Endometrial microvascular endothelial cells (primary cell): ENCODE data around the gene SERGEF. TPM values are rescaled to one million over a fixed set of nuclear protein-coding genes. Genes with fewer than 3 reads are reported as not detected.

Experiments used
- in situ Hi-C: cut with HindIII; loops from 2 replicates; pipeline ENCODE4 v1.10.0; 2017; ENCODE audit warnings: low sequenced_read_pairs, low pct_unique_long_range_greater_than_20kb; ENCODE audit errors: inconsistent ontology term
- total RNA-seq: library from RNA; depleted of rRNA; stranded (reverse); fragments of >200 nt; gene quantifications from one replicate; pipeline ENCODE4 v1.2.3, GENCODE V29; 2015; ENCODE audit errors: inconsistent ontology term

The SERGEF gene
- total RNA-seq, 1 donor from 2014 or later = 18.5 TPM

DNA sequence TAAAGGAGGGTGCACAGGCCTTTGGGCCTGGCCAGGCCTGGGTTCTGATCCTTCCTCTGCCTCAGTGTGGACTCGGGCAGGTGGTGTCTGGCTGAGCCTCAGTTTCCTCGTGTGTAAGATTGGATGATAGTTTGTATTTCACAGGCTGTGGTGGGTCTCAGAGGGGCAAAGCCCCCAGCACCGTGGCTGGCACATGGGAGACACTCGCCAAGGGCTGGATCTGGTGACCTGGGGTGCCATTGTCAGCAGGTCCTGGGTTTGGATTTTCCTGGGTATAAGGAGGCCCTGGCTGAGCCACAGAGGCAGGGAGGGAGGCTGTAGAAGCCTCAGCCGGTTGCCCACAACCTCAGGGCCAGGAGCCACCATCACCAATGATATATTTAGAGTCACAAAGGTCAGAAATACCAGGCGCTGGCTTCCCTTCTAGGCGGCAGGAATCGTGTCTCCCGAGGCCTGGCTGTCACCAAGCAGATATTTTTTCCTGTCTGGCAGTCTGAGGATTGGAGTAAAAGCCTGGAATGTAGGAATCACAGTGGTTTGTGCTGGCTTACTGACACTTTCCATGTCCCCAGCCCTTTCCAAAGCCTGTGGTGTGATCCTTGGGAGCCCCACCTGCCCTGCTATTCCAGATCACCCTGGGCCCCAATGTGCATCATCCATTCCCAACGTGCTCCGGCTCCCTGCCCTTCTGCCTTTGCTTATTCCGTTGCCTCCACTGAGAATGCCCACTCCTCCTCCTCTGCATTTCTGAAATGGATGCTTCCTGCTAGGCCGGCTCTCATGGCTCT, 262.6 kb downstream of the SERGEF start:
- in situ Hi-C loops = no loop called here

DNA sequence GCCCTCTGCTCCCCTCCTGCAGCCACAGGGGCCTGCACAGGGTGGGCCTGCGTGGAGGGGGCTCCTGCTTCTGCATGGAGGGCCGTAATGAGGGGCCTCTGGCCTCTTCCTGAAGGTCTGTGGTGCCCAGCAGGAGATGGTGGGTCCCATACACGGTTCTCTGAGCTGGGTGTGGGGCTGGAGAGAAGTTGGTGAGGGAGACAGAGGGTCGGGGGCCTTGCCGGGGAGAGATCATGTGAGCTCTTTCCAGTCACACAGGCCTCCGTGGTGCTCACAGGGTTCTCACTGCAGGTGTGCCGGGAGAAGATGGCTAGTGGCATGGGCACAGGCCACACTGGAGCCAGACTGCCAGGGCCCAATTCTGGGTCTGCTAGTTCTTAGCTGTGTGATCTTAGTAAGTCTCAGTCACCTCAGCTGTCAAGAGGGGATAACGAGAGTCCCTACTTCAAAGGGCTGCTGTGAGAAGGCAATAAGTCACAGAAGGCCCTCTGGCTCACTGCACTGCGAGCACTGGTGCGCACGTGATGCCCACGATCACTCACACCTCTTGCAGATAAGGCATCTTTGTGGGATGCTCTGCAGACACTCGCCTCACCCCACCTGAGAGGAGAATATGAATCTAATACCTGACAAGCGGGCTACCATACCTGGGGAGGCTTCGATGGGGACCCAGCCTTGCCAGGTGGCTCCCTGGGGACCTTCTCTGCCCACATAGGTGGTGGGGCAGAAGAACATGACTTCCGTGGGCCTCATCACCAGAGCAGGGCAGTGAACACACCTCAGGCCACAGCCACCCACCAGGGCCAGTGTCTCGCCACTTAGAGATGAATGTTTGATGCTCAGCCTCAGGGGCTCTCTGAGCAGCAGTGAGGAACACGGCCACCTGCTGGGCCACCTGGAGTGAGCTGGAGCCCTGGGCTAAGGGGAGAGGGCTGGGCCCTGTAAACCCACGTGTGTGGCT, 263.8 kb downstream of the SERGEF start:
- in situ Hi-C loops = loop anchor here (25.0 kb wide), 1 partner anchor 238 kb away; no protein-coding TSS in a partner anchor

DNA sequence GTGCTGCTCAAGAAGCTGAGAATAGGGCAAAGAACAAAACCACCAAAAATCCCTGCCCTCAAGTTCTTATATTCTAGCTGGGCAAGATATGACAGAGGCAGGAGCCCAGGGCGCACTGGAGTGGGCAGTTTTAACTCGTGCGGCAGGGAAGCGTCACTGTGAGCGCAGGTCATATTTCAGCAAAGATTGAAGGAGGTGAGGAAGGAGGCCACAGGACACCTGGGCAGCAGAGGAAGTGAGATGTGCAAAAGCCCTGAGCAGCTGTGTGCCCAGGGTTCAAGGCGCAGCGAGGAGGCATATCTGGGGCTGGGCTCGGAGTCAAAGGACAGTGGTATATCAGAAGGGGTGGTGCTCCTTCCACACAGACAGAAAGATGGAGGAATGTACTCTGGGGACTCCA, 264.8 kb downstream of the SERGEF start:
- in situ Hi-C loops = loop anchor here (25.0 kb wide), 1 partner anchor 239 kb away; no protein-coding TSS in a partner anchor

DNA sequence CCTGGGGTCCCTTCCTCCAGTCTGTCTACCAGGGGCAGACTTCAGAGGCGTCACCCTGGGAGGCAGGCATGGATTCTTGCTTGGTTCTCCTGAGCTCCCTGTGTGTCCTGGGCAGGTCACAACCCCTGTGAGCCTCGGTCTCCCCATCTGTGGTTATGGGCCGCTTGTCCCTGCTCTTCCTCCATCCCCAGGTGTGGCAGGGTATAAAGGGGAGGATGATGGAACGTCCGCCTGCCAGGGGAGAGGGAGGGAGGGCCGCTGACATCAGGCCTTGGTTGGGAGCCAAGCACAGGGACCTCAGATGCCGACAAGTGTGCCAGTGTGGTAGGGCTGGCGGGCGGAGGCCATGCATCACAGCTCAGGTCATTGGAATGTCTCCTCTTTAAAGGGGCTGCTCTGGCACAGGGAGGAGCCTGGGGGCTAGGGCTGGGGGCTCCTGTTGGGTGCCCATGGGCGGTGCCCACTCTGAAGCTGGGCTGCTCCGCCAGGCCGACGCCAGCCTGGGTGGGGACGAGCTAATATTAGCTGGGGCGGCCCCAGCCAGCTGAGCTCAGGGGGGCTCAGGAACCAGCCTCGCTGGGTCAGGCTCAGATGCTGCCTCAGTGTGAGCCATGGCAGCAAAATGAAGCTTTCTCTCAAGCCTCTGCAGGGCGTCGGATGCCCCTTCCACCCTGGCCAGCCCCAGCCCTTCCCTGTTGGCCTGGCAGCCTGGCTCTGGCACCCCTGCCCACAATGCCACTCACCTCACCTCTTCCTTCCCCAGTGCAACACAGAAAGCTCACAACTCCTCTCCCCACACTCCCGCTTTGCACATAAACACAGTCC, 265.5 kb downstream of the SERGEF start:
- in situ Hi-C loops = loop anchor here (25.0 kb wide), 1 partner anchor 240 kb away; no protein-coding TSS in a partner anchor

DNA sequence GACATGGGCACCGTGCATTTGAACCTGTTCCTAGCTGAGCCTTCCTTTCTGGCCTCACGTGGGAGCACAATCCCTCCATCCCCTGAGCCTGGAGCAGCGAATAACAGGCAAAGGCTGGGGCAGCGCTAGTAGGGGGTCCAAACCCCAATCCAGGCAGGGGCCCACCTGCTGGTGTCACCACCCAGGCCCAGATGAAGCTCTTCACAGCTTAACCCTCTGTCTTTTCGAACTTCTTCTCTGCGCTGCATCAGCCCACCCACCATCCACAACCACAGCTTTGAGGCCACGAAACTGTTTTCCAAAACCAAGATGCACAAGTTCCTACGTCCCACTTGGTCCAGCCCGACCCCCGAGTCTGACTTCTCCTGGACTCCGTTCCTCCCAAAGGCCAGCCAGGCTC, 266.8 kb downstream of the SERGEF start:
- in situ Hi-C loops = loop anchor here (25.0 kb wide), 1 partner anchor 241 kb away; no protein-coding TSS in a partner anchor

DNA sequence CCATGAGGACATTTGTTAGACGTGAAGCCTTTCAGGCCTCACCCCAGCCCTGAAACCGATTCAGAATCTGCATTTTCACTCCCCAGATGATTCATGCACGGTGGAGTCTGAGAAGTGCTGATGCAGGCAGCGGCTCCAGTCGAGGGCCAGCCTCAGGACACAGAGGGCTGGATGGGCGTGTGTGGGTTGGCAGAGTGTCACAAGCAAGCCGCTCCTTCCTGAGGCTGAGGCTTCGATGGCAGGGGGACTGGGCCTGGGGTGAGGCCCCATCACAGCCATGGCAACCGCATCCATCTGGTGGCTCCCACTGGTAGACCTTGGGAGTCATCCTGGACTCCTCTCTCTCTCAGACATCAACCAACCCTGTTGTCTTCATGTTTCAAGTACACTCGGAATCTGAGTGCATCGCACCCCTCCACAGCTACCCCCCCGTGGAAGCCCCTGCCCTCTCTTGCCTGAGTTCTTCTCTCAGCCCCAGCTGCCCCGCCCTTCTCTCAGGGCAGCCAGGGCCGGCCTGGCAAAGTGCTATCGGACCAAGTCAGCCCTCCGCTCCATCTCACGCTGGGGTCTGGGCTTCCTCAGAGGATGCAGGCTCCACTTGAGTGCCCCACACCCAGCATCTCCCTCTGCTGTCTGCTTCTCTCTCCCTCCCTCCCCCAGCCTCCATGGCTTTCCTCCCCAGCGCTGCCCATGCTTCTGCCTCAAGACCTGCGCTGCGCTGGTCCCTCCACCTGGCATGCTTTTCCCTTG, 267.6 kb downstream of the SERGEF start:
- in situ Hi-C loops = loop anchor here (25.0 kb wide), 1 partner anchor 242 kb away; no protein-coding TSS in a partner anchor

DNA sequence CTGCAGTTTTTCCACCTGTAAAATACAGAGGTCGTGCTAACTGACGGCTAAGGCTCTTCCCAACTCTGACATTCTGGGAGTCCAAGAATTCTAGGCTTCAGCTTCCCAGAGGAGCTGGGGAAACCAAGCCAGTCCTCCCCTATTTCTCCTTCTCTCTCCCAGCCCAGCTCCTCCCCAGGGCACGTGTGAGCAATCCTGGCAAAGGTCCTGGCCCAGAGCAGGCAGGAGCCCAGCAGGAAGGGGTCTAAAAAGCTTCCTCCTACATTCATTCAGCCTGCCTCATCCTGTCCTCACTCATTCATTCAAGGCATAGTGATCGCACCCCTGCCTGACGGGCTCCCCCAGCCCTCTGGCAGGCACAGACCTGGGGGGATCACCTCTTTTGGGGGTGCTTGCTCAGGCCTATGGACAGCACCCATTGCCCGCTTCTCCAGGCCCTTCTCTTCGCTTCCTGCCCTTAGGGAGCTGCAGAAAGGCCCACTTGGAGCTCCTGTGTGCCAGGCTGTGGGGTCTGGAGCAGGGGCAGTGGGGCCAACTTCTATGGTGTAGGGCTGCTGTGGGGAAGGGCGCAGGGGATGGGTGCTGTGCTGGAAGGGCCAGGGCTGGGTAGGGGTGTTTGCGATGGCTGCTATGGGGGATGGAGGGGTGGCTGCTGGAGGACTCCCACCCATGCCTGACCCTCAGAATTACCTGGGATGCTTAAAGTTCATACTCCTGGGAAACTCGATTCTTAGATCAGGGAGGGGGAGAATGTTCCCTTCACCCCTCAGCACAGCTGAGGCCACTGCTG, 268.5 kb downstream of the SERGEF start:
- in situ Hi-C loops = loop anchor here (25.0 kb wide), 1 partner anchor 243 kb away; no protein-coding TSS in a partner anchor

DNA sequence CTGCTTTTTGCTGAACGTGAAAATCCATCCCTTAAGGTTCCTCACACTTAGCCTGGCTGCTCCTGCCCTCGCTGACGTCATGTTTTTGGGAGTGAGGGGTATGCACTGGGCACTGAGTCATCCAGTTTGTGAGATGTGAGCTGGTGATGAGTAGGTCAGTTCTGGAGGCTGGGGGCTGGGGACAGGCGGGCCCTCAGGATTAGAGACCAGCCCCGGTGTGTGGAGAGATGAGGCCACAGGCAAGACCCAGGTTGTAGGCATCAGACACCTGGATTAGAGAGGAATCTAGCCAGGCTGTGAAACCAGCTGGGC, 269.1 kb downstream of the SERGEF start:
- in situ Hi-C loops = loop anchor here (25.0 kb wide), 1 partner anchor 244 kb away; no protein-coding TSS in a partner anchor

DNA sequence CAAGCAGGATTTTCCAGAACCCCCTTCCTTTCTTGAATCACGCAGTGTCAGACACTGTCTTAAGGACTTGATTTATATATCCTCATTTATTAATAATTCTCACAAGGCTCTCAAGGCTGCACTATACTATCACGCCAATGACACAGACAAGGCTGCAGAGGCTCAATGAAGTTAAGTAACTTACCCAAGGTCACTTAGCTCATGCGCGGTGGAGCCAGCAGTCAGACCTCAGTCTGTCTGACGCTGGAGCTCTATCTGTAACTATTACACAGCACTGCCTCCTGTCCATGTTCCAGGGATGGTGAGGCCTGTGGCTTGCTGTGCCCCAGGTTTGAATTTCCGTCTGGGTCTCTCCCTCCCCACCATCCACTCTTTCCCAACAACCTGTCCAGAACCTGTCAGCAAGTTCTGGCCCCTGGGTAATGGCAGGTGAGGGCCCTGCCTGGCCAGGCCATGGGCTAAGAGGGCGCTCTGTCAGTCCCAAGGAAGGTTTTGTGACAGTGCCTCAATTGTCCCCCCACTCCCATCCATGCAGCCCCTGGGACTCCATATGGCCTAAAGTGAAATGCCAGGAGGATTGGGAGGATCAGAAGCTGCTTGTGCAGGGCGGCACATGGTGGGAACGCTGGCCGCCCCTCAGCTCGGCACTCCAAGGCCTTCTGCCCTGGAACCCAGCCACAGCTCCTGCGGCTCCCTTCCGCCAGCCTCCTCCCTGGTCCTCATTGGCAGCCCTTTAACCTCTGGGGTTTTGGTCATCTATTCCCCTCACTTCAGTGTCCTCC, 269.6 kb downstream of the SERGEF start:
- in situ Hi-C loops = loop anchor here (25.0 kb wide), 1 partner anchor 244 kb away; no protein-coding TSS in a partner anchor

DNA sequence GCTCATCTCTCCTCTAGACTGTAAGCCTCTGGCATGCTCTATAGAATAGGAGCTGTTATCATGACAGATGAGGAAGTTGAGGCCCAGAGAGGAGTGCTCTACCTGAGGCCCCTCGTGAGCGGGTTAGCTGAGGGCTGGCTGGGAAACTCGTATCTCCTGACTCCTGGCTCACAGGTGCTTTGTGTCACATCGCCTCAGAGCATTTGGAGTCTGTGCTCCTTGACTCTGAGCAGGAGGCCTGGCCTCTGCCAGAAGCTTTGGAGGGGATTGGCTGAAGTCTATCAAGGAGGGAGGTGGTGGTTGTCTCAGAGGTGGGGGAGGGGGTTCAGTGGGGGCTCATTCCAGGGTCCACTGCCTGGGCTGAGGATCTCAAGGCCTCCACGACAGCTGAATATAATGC, 270.8 kb downstream of the SERGEF start:
- in situ Hi-C loops = loop anchor here (25.0 kb wide), 1 partner anchor 245 kb away; no protein-coding TSS in a partner anchor

DNA sequence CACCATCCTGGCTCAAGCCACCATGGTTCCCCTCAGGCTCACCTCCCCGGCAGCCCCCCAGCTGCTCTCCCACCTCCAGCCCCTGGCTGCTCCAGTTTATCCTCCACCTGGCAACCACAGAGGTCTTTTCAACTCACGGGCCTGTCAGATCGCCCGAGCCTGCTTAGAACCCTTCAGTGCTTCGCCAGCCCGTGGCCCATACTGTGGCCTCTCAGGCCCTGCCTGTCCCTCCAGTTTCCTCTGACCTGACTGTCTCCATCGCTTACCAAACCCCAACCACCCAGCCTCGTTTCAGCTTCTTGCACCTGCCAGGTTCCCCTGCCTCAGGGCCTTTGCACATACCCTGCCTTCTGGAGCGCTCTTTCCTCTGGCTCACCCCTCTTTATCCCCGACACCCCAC, 271.4 kb downstream of the SERGEF start:
- in situ Hi-C loops = loop anchor here (25.0 kb wide), 1 partner anchor 246 kb away; no protein-coding TSS in a partner anchor

DNA sequence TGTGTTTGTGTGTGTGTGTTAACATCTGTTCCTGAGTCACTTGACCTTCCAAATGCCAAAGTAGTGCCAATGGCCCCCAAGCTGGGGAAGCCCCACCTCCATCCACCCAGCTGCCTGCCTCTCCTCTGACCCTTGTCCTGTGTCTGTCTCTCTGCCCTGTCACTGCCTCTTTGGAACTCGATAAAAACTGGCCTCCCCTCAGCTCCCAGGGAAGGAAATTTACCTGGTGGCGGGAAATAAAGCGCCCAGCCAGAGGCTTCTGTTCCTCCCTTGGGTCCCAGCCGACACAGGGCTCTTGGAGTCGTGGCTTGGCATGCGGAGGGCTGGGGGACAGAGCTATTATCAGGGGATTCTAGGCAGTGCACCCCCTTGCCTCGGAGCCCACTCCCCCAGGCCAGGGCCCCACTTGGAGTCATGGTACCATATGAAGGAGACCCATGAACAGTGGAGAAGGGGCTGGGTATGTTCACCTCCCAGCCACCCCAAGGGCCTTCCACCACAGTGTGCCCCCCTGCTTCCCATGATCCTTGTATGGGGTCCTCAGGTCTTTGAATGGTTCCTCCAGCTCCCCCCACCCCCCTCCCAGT, 272.1 kb downstream of the SERGEF start:
- in situ Hi-C loops = loop anchor here (25.0 kb wide), 1 partner anchor 247 kb away; no protein-coding TSS in a partner anchor

DNA sequence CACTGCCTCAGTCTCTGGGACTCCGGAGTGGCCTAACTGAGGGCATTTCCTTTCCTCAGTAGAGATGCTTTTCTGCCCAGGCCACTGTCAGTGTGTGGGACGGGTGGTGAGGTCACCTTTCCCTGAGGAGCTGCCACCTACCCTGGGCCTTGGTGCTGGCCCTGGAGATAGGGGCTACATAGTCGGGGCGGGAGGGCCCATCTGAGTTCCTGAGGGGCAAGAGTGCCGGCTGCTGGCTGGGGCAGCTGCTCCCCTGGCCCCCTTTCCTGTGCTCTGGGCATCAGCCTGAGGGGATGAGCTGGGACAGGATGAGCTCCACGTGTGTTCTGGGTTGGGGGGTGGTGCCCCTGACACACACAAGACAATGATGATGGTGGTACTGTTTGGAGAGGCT, 272.9 kb downstream of the SERGEF start:
- in situ Hi-C loops = loop anchor here (25.0 kb wide), 1 partner anchor 247 kb away; no protein-coding TSS in a partner anchor

DNA sequence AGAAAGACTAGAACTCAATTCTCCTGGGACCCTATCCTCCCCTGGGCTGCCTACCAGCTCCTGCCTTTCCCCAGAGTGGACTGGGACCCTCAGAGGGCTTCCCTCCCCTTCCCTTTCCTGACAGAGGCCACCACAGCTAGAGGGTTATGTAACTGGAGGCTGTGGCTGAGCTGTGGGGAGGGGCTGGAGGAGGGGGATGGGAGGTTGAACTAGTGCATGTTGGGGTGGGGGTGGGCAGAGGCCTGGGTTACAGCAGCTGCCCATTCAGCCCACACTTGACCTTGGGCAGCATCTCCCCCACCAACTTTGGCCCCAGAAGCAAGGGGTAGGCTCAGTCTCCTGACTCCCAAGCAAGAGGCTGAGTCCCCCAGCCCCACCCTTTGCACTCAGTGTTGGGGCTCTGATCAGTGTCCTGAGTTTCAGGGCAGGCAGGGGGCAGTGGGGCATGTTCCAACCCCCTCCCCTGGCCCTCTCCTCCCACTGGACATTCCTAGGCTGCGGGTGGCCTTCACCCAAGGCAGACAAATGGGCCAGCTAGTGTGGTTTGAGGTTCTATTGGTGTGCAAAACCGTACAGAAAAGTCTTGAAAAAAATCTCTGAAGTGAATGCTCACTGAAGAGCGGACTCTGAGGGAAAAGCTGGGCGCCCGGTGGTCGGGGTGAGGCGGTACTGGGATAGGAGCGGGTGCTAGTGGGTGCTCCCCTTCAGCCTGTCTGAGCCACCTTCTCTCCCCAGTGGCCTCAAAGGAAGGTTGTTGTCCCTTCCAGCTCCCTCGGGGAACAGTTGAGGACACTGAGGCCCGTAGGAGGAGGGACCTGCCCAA, 274.5 kb downstream of the SERGEF start:
- in situ Hi-C loops = loop anchor here (25.0 kb wide), 1 partner anchor 249 kb away; no protein-coding TSS in a partner anchor
